WERI-Rb-1 (cell line): ENCODE measurements around the gene CPNE9.
A peak's percentile ranks its signal among the peaks of the same experiment; 100 is the strongest.
"Not testable (repeated sequence)": the region's sequence is repeated elsewhere in the genome, so short reads cannot be mapped to it uniquely, and the experiment has no call there.

Source experiments
- DNase-seq: peaks from one replicate; pipeline ENCODE4 v3.0.0-alpha.2; 2020
- H3K27ac ChIP-seq: fragments of 250-450 bp; sonication (Bioruptor Pico); 2 replicates; pipeline ENCODE4 v1.5.1; 2020; ENCODE audit warnings: mild to moderate bottlenecking, moderate library complexity
- H3K27me3 ChIP-seq: fragments of 250-450 bp; sonication (Bioruptor Pico); 2 replicates; pipeline ENCODE4 v1.5.1; 2021; ENCODE audit warnings: mild to moderate bottlenecking, low read depth, moderate library complexity; ENCODE audit not compliant: insufficient read depth, severe bottlenecking
- H3K36me3 ChIP-seq: fragments of 250-450 bp; sonication (Bioruptor Pico); 2 replicates; pipeline ENCODE4 v1.5.1; 2020; ENCODE audit warnings: mild to moderate bottlenecking, moderate library complexity
- H3K4me3 ChIP-seq: 2 replicates; pipeline ENCODE4 v1.5.1; 2011; ENCODE audit warnings: low read depth, mild to moderate bottlenecking, control low read depth, low read length
- H3K9me3 ChIP-seq: fragments of 250-450 bp; sonication (Bioruptor Pico); 2 replicates; pipeline ENCODE4 v1.5.1; 2021; ENCODE audit warnings: mild to moderate bottlenecking, moderate library complexity; ENCODE audit not compliant: severe bottlenecking
- CTCF ChIP-seq: IDR thresholded peaks from 2 replicates; pipeline ENCODE4 v1.5.1; 2011; ENCODE audit warnings: low read depth, mild to moderate bottlenecking, control low read depth, inconsistent platforms, low read length

Gene CPNE9

GRCh38 chr3:9769426-9770275, 66.0 kb downstream of the CPNE9 start, which contains the start of gene CAMK1:
TSS of gene CAMK1 (minus strand) at chr3:9769947. CDS start at chr3:9767749, 2,198 bp downstream.
- DNase-seq, result peak; percentile 79
- H3K27me3 ChIP-seq, result no peaks in the 10 kb centered on the region
- H3K36me3 ChIP-seq, result peaks cover 9% of the 10 kb centered on the region
- TF ChIP-seq CTCF, result no peak
- H3K27ac ChIP-seq, result peak within 1 kb of the TSS; percentile 63
- no peaks in the 10 kb centered on the region for H3K9me3 ChIP-seq
- peak within 1 kb of the TSS; percentile 56 for H3K4me3 ChIP-seq

- TF ChIP-seq CTCF, result no peak
- Histone ChIP-seq H3K27ac (no peak overlapping the region), H3K27me3 (no peaks in the 10 kb centered on the region), H3K9me3 (no peaks in the 10 kb centered on the region), H3K36me3 (peaks cover 6% of the 10 kb centered on the region), H3K4me3 (peak overlapping the region; percentile 56)
- DNase-seq, result no peak
These were observed 66.7 kb downstream of the CPNE9 start for GRCh38 chr3:9770276-9770812.

GRCh38 chr3:9771007-9771406, 67.4 kb downstream of the CPNE9 start:
- not testable (repeated sequence) for DNase-seq, H3K36me3 ChIP-seq, H3K9me3 ChIP-seq, H3K27ac ChIP-seq, H3K27me3 ChIP-seq, H3K4me3 ChIP-seq

- no peak for DNase-seq
- H3K4me3 ChIP-seq, result no peak overlapping the region
- no peaks in the 10 kb centered on the region for H3K27me3 ChIP-seq
- no peak for TF ChIP-seq CTCF
- H3K27ac ChIP-seq, result no peak overlapping the region
- H3K36me3 ChIP-seq, result peaks cover 3% of the 10 kb centered on the region
- no peaks in the 10 kb centered on the region for H3K9me3 ChIP-seq
These were observed 73.5 kb downstream of the CPNE9 start for GRCh38 chr3:9776896-9777693.

GRCh38 chr3:9777694-9778021, 74.0 kb downstream of the CPNE9 start:
- Histone ChIP-seq H3K4me3 (no peak overlapping the region), H3K27ac (no peak overlapping the region), H3K27me3 (no peaks in the 10 kb centered on the region), H3K36me3 (peaks cover 7% of the 10 kb centered on the region), H3K9me3 (no peaks in the 10 kb centered on the region)
- DNase-seq, result no peak
- TF ChIP-seq CTCF, result no peak
